ENCODE data around the gene PGLYRP4. TPM values are rescaled to one million over a fixed set of nuclear protein-coding genes. Genes with fewer than 3 reads are reported as not detected.

The PGLYRP4 gene
- total RNA-seq, 2 donors from 2014 or later: not detected

- TF ChIP-seq CTCF (conservative IDR thresholded peaks at IDR 0.05): no peak
- 74 to 84% methylated on average over 4 to 5 of the region's 5 CpGs for WGBS, 2 experiments (ENCODE audit: insufficient coverage in 1 of 2, insufficient read length in 1 of 2)
- peak; percentile 41 for DNase-seq
- H3K36me3 Mint-ChIP-seq (ENCODE audit: low read depth): no peaks in the 10 kb centered on the region
- Histone ChIP-seq H3K27me3 (ENCODE audit: control insufficient read depth, insufficient read depth, low read length, poor library complexity, severe bottlenecking) (no peaks in the 10 kb centered on the region), H3K4me1 (ENCODE audit: control insufficient read depth, insufficient read depth, low read length) (no peaks in the 10 kb centered on the region), H3K36me3 (ENCODE audit: control insufficient read depth, insufficient read depth, low read length) (no peaks in the 10 kb centered on the region), H3K9ac (ENCODE audit: extremely low read depth, low read length, poor library complexity, severe bottlenecking) (no peak overlapping the region), H3K4me3 (ENCODE audit: low read length) (no peak overlapping the region), H3K27ac (ENCODE audit: low read depth, low read length) (no peak overlapping the region), H3K9me3 (ENCODE audit: control insufficient read depth, low read length) (no peaks in the 10 kb centered on the region)
- no peaks in the 10 kb centered on the region for H3K9me3 Mint-ChIP-seq
- peaks cover 7% of the 10 kb centered on the region for H3K27me3 Mint-ChIP-seq (ENCODE audit: insufficient read depth)
- H3K4me1 Mint-ChIP-seq: no peaks in the 10 kb centered on the region
- no peak overlapping the region for H3K4me3 Mint-ChIP-seq
- no peak overlapping the region for H3K27ac Mint-ChIP-seq
Measured at GRCh38 chr1:153394391-153394790, 45.8 kb upstream of the PGLYRP4 start.

DNA sequence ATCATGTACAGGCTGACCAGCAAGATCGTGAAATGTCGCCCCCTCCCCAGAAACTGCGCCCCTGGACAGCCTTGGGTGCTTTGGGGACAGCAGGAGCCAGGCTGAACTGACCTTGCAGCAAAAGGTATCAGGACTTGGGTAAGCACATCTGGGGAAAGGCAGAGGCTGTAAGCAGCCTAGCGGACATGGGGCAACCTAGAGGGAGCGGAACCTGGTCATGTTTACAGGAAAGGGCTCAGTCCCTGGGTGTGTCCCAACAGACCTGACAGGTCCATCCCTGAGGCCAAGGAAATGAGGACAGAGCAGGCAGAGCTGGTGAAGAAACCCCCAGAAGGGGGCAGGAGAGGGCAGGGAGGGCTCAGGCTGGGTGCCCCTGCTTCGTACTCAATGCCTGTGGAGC lies 45.3 kb upstream of the PGLYRP4 start:
- no peak overlapping the region for H3K27ac Mint-ChIP-seq
- 80 to 88% methylated on average over 6 of the region's 6 CpGs for WGBS, 2 experiments (ENCODE audit: insufficient coverage in 1 of 2, insufficient read length in 1 of 2)
- Histone ChIP-seq H3K9me3 (ENCODE audit: control insufficient read depth, low read length) (no peaks in the 10 kb centered on the region), H3K27me3 (ENCODE audit: control insufficient read depth, insufficient read depth, low read length, poor library complexity, severe bottlenecking) (no peaks in the 10 kb centered on the region), H3K27ac (ENCODE audit: low read depth, low read length) (no peak overlapping the region), H3K4me1 (ENCODE audit: control insufficient read depth, insufficient read depth, low read length) (no peaks in the 10 kb centered on the region), H3K4me3 (ENCODE audit: low read length) (no peak overlapping the region), H3K36me3 (ENCODE audit: control insufficient read depth, insufficient read depth, low read length) (no peaks in the 10 kb centered on the region), H3K9ac (ENCODE audit: extremely low read depth, low read length, poor library complexity, severe bottlenecking) (no peak overlapping the region)
- DNase-seq: peak; percentile 87
- no peaks in the 10 kb centered on the region for H3K36me3 Mint-ChIP-seq (ENCODE audit: low read depth)
- peak; percentile 72 for TF ChIP-seq CTCF (conservative IDR thresholded peaks at IDR 0.05)
- H3K27me3 Mint-ChIP-seq (ENCODE audit: insufficient read depth): peaks cover 7% of the 10 kb centered on the region
- no peaks in the 10 kb centered on the region for H3K4me1 Mint-ChIP-seq
- H3K4me3 Mint-ChIP-seq: no peak overlapping the region
- no peaks in the 10 kb centered on the region for H3K9me3 Mint-ChIP-seq

DNA sequence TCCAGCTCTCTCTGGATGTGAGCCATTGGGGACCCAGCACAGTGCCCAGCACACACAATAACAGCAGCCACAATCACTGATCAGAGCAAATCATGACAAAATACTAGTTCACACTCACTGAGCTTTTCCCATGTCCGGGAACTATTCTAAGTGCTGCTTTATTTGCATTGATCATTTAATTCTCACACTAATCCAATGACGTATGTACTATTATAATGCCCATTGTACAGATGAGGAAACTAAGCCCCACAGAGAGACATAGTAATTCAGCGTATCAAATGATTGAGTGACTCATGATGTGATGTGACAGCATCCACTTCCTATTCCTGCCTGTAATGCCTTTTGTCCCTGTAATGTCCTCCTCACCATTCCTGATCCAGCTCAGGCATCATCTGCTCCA lies 44.2 kb upstream of the PGLYRP4 start:
- H3K36me3 Mint-ChIP-seq (ENCODE audit: low read depth): no peaks in the 10 kb centered on the region
- TF ChIP-seq CTCF (conservative IDR thresholded peaks at IDR 0.05): no peak
- Histone ChIP-seq H3K9ac (ENCODE audit: extremely low read depth, low read length, poor library complexity, severe bottlenecking) (no peak overlapping the region), H3K4me1 (ENCODE audit: control insufficient read depth, insufficient read depth, low read length) (no peaks in the 10 kb centered on the region), H3K9me3 (ENCODE audit: control insufficient read depth, low read length) (no peaks in the 10 kb centered on the region), H3K36me3 (ENCODE audit: control insufficient read depth, insufficient read depth, low read length) (no peaks in the 10 kb centered on the region), H3K4me3 (ENCODE audit: low read length) (no peak overlapping the region), H3K27ac (ENCODE audit: low read depth, low read length) (no peak overlapping the region), H3K27me3 (ENCODE audit: control insufficient read depth, insufficient read depth, low read length, poor library complexity, severe bottlenecking) (no peaks in the 10 kb centered on the region)
- H3K9me3 Mint-ChIP-seq: no peaks in the 10 kb centered on the region
- peaks cover 7% of the 10 kb centered on the region for H3K27me3 Mint-ChIP-seq (ENCODE audit: insufficient read depth)
- H3K4me3 Mint-ChIP-seq: no peak overlapping the region
- no peak overlapping the region for H3K27ac Mint-ChIP-seq
- H3K4me1 Mint-ChIP-seq: no peaks in the 10 kb centered on the region
- WGBS, 2 experiments (ENCODE audit: insufficient coverage in 1 of 2, insufficient read length in 1 of 2): 92 to 100% methylated on average over 1 to 3 of the region's 3 CpGs
- no peak for DNase-seq

All from endodermal cell (in vitro differentiated cells).